Ovary (tissue), 3 donors: ENCODE results near the gene TAF13.

Experiments
- EP300 ChIP-seq: sonication (generic); formaldehyde crosslinking; IDR thresholded peaks from one replicate; pipeline ENCODE4 v1.6.1; 2017; ENCODE audit warnings: antibody characterized with exemption
- POLR2A ChIP-seq: fragments of 450-650 bp; IDR thresholded peaks from one replicate; pipeline ENCODE4 v1.6.1; 2017; ENCODE audit warnings: antibody characterized with exemption, mild to moderate bottlenecking, moderate library complexity
- TF ChIP-seq, protein P1 (sequence below), 3 donors: fragments of 450-650 bp in 2 of 3; fragments of 200-600 bp in 1 of 3; IDR thresholded peaks; one replicate each; pipeline versions ENCODE4 v1.5.1 to v1.8.0; 2016 to 2022; ENCODE audit warnings: antibody characterized with exemption in 3 of 3, mild to moderate bottlenecking in 1 of 3
- donor health status: DM: no; HTN: no; CAD: no.

- TF ChIP-seq, protein P1, sequence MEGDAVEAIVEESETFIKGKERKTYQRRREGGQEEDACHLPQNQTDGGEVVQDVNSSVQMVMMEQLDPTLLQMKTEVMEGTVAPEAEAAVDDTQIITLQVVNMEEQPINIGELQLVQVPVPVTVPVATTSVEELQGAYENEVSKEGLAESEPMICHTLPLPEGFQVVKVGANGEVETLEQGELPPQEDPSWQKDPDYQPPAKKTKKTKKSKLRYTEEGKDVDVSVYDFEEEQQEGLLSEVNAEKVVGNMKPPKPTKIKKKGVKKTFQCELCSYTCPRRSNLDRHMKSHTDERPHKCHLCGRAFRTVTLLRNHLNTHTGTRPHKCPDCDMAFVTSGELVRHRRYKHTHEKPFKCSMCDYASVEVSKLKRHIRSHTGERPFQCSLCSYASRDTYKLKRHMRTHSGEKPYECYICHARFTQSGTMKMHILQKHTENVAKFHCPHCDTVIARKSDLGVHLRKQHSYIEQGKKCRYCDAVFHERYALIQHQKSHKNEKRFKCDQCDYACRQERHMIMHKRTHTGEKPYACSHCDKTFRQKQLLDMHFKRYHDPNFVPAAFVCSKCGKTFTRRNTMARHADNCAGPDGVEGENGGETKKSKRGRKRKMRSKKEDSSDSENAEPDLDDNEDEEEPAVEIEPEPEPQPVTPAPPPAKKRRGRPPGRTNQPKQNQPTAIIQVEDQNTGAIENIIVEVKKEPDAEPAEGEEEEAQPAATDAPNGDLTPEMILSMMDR (IDR thresholded peaks at IDR 0.05) = no peak
- TF ChIP-seq POLR2A (no peak), EP300 (no peak)
Measured at GRCh38 chr1:109027841-109028240, 48.0 kb downstream of the TAF13 start.
